Measurements from ENCODE around the gene ANKIB1.
A peak's percentile ranks its signal among the peaks of the same experiment; 100 is the strongest.
"Not testable (repeated sequence)": the region's sequence is repeated elsewhere in the genome, so short reads cannot be mapped to it uniquely, and the experiment has no call there.

The ANKIB1 gene

GRCh38 chr7:92245487-92246359 is at the start of gene ANKIB1, which contains the start of gene KRIT1:
TSS of gene ANKIB1 (plus strand) at chr7:92245974. CDS start at chr7:92294979, 49,005 bp downstream.
TSS of gene KRIT1 (minus strand) at chr7:92245914. CDS start at chr7:92242135, 3,779 bp downstream.
- DNase-seq (ENCODE audit: low read depth in 2 of 2), result peak; percentile 74 to 83

- DNase-seq (ENCODE audit: low read depth in 2 of 2), result no peak
Observed at GRCh38 chr7:92200791-92201190, 45.0 kb upstream of the ANKIB1 start.

GRCh38 chr7:92205987-92206386 is 39.8 kb upstream of the ANKIB1 start:
- DNase-seq (ENCODE audit: low read depth in 2 of 2), result no peak

GRCh38 chr7:92206672-92207071 is 39.1 kb upstream of the ANKIB1 start:
- DNase-seq (ENCODE audit: low read depth in 2 of 2), result no peak

GRCh38 chr7:92221766-92222165 is 24.0 kb upstream of the ANKIB1 start:
- DNase-seq (ENCODE audit: low read depth in 2 of 2), result no peak

- no peak for DNase-seq (ENCODE audit: low read depth in 2 of 2)
Observed at GRCh38 chr7:92226981-92227380, 18.8 kb upstream of the ANKIB1 start.

GRCh38 chr7:92228100-92228499 is 17.7 kb upstream of the ANKIB1 start:
- no peak for DNase-seq (ENCODE audit: low read depth in 2 of 2)

GRCh38 chr7:92228742-92229141 is 17.0 kb upstream of the ANKIB1 start:
- DNase-seq (ENCODE audit: low read depth in 2 of 2), result no peak

- DNase-seq (ENCODE audit: low read depth in 2 of 2), result no peak
Observed at GRCh38 chr7:92230547-92230946, 15.2 kb upstream of the ANKIB1 start.

GRCh38 chr7:92242972-92243371 is 2.8 kb upstream of the ANKIB1 start:
- no peak for DNase-seq (ENCODE audit: low read depth in 2 of 2)

- no peak for DNase-seq (ENCODE audit: low read depth in 2 of 2)
Observed at GRCh38 chr7:92244808-92245486, 827 bp upstream of the ANKIB1 start.

GRCh38 chr7:92246360-92247101 is 757 bp downstream of the ANKIB1 start:
- DNase-seq (ENCODE audit: low read depth in 2 of 2), result peak in 1 of 2 donors; percentile 18

- no peak for DNase-seq (ENCODE audit: low read depth in 2 of 2)
Observed at GRCh38 chr7:92250603-92251002, 4.8 kb downstream of the ANKIB1 start.

GRCh38 chr7:92251181-92251580 is 5.4 kb downstream of the ANKIB1 start:
- no peak for DNase-seq (ENCODE audit: low read depth in 2 of 2)

- DNase-seq (ENCODE audit: low read depth in 2 of 2), result no peak
Observed at GRCh38 chr7:92253251-92253650, 7.5 kb downstream of the ANKIB1 start.

- not testable (repeated sequence) for DNase-seq (ENCODE audit: low read depth in 2 of 2)
Observed at GRCh38 chr7:92254800-92255199, 9.0 kb downstream of the ANKIB1 start.

GRCh38 chr7:92255308-92255707 is 9.5 kb downstream of the ANKIB1 start:
- no peak for DNase-seq (ENCODE audit: low read depth in 2 of 2)

- no peak for DNase-seq (ENCODE audit: low read depth in 2 of 2)
Observed at GRCh38 chr7:92259062-92259461, 13.3 kb downstream of the ANKIB1 start.

- no peak for DNase-seq (ENCODE audit: low read depth in 2 of 2)
Observed at GRCh38 chr7:92259610-92260247, 14.0 kb downstream of the ANKIB1 start.

GRCh38 chr7:92260248-92260781 is 14.5 kb downstream of the ANKIB1 start:
- no peak for DNase-seq (ENCODE audit: low read depth in 2 of 2)
